ENCODE results near the gene CACNA1A.

The CACNA1A gene

GRCh38 chr19:13451434-13451995, 54.8 kb downstream of the CACNA1A start:
- H3K4me2 ChIP-seq (ENCODE audit: low read depth, low read length, poor library complexity, severe bottlenecking), result no peak overlapping the region
- TF ChIP-seq EZH2phosphoT487 (conservative IDR thresholded peaks at IDR 0.05; ENCODE audit: low read length), result no peak
- no peak for TF ChIP-seq CTCF (IDR thresholded peaks at IDR 0.05; ENCODE audit: insufficient read depth, low read length, poor library complexity, severe bottlenecking)
- H3K4me3 ChIP-seq (ENCODE audit: insufficient read depth, low read length, poor library complexity, severe bottlenecking), result no peak overlapping the region
- no peaks in the 10 kb centered on the region for H3K36me3 ChIP-seq (ENCODE audit: low read length)
- H3F3A ChIP-seq (ENCODE audit: insufficient read depth), result no peaks in the 10 kb centered on the region
- H3K9ac ChIP-seq (ENCODE audit: low read length), result no peak overlapping the region
- H3K27me3 ChIP-seq (ENCODE audit: low read length), result no peaks in the 10 kb centered on the region
- no peaks in the 10 kb centered on the region for H3K79me2 ChIP-seq (ENCODE audit: insufficient read depth, low read length)
- H3K27ac ChIP-seq (ENCODE audit: low read depth, low read length), result no peak overlapping the region
- no peaks in the 10 kb centered on the region for H4K20me1 ChIP-seq (ENCODE audit: low read depth, low read length)
- H3K9me2 ChIP-seq (replicated peaks; ENCODE audit: insufficient read depth, low read length), result no peaks in the 10 kb centered on the region
- H2AFZ ChIP-seq (ENCODE audit: low read depth, low read length, severe bottlenecking), result no peak overlapping the region
- peaks cover 7% of the 10 kb centered on the region; the same call in 1 of the 2 replicates for H3K9me3 ChIP-seq (ENCODE audit: insufficient read depth, low read length)

- Histone ChIP-seq H3K27me3 (ENCODE audit: low read length) (no peaks in the 10 kb centered on the region), H2AFZ (ENCODE audit: low read depth, low read length, severe bottlenecking) (no peak overlapping the region), H3K27ac (ENCODE audit: low read depth, low read length) (no peak overlapping the region), H3K9me2 (replicated peaks; ENCODE audit: insufficient read depth, low read length) (no peaks in the 10 kb centered on the region), H3F3A (ENCODE audit: insufficient read depth) (no peaks in the 10 kb centered on the region), H4K20me1 (ENCODE audit: low read depth, low read length) (no peaks in the 10 kb centered on the region), H3K4me3 (ENCODE audit: insufficient read depth, low read length, poor library complexity, severe bottlenecking) (no peak overlapping the region), H3K9me3 (ENCODE audit: insufficient read depth, low read length) (peaks cover 7% of the 10 kb centered on the region; the same call in 1 of the 2 replicates), H3K79me2 (ENCODE audit: insufficient read depth, low read length) (no peaks in the 10 kb centered on the region), H3K36me3 (ENCODE audit: low read length) (no peaks in the 10 kb centered on the region), H3K4me2 (ENCODE audit: low read depth, low read length, poor library complexity, severe bottlenecking) (no peak overlapping the region), H3K9ac (ENCODE audit: low read length) (no peak overlapping the region)
- TF ChIP-seq CTCF (IDR thresholded peaks at IDR 0.05; ENCODE audit: insufficient read depth, low read length, poor library complexity, severe bottlenecking) (no peak), EZH2phosphoT487 (conservative IDR thresholded peaks at IDR 0.05; ENCODE audit: low read length) (no peak)
These were observed 58.3 kb downstream of the CACNA1A start for GRCh38 chr19:13447978-13448377.

- no peaks in the 10 kb centered on the region for H4K20me1 ChIP-seq (ENCODE audit: low read depth, low read length)
- TF ChIP-seq CTCF (IDR thresholded peaks at IDR 0.05; ENCODE audit: insufficient read depth, low read length, poor library complexity, severe bottlenecking) (no peak), EZH2phosphoT487 (conservative IDR thresholded peaks at IDR 0.05; ENCODE audit: low read length) (no peak)
- H3K36me3 ChIP-seq (ENCODE audit: low read length), result no peaks in the 10 kb centered on the region
- no peaks in the 10 kb centered on the region for H3F3A ChIP-seq (ENCODE audit: insufficient read depth)
- no peak overlapping the region for H3K9ac ChIP-seq (ENCODE audit: low read length)
- no peaks in the 10 kb centered on the region for H3K9me2 ChIP-seq (replicated peaks; ENCODE audit: insufficient read depth, low read length)
- H3K79me2 ChIP-seq (ENCODE audit: insufficient read depth, low read length), result no peaks in the 10 kb centered on the region
- no peak overlapping the region for H3K4me3 ChIP-seq (ENCODE audit: insufficient read depth, low read length, poor library complexity, severe bottlenecking)
- H2AFZ ChIP-seq (ENCODE audit: low read depth, low read length, severe bottlenecking), result no peak overlapping the region
- H3K4me2 ChIP-seq (ENCODE audit: low read depth, low read length, poor library complexity, severe bottlenecking), result no peak overlapping the region
- no peaks in the 10 kb centered on the region for H3K9me3 ChIP-seq (ENCODE audit: insufficient read depth, low read length)
- H3K27ac ChIP-seq (ENCODE audit: low read depth, low read length), result no peak overlapping the region
- no peaks in the 10 kb centered on the region for H3K27me3 ChIP-seq (ENCODE audit: low read length)
These were observed 64.3 kb downstream of the CACNA1A start for GRCh38 chr19:13441810-13442512.

Data from SU-DHL-6 (cell line).